Measurements from ENCODE around the gene NPAT.

DNA sequence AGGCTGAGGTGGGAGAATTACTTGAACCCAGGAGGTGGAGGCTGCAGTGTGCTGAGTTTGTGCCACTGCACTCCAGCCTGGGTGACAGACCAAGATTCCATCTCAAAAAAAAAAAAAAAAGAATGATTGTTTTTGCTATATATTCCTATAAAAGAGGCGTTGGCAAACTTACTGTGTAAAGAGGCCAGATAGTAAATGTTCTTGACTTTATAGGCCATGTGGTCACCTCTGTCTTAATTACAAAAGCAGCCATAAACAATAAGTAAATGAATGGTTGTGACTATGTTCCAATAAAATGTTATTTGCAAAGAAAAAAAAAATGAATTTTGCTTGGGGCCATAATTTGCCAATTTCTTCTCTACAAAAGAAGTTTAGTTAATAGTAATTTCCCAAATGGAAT is 12.8 kb upstream of the NPAT start:
- TF ChIP-seq, protein P1, sequence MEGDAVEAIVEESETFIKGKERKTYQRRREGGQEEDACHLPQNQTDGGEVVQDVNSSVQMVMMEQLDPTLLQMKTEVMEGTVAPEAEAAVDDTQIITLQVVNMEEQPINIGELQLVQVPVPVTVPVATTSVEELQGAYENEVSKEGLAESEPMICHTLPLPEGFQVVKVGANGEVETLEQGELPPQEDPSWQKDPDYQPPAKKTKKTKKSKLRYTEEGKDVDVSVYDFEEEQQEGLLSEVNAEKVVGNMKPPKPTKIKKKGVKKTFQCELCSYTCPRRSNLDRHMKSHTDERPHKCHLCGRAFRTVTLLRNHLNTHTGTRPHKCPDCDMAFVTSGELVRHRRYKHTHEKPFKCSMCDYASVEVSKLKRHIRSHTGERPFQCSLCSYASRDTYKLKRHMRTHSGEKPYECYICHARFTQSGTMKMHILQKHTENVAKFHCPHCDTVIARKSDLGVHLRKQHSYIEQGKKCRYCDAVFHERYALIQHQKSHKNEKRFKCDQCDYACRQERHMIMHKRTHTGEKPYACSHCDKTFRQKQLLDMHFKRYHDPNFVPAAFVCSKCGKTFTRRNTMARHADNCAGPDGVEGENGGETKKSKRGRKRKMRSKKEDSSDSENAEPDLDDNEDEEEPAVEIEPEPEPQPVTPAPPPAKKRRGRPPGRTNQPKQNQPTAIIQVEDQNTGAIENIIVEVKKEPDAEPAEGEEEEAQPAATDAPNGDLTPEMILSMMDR (conservative IDR thresholded peaks at IDR 0.05; ENCODE audit: low read depth, low read length) = no peak
- TF ChIP-seq RAD21 (IDR thresholded peaks at IDR 0.05; ENCODE audit: low read length) = no peak
- no peak for TF ChIP-seq POLR2A (IDR thresholded peaks at IDR 0.05; ENCODE audit: low read depth, low read length)
- TF ChIP-seq MAFK (IDR thresholded peaks at IDR 0.05; ENCODE audit: low read depth, low read length) = no peak
- no peak for TF ChIP-seq RFX5 (IDR thresholded peaks at IDR 0.05; ENCODE audit: low read depth, low read length)
